HG03135 (cell line): ENCODE measurements around the gene IL1RAP.
"Not testable (repeated sequence)": the region's sequence is repeated elsewhere in the genome, so short reads cannot be mapped to it uniquely, and the experiment has no call there.

Experiments
- ATAC-seq: cut with Tn5 transposase; IDR thresholded peaks from one replicate; pipeline ENCODE4 v1.9.1; 2021; ENCODE audit warnings: mild to moderate bottlenecking, moderate library complexity; ENCODE audit not compliant: unreplicated experiment

The IL1RAP gene

GRCh38 chr3:190645932-190646460, 132.1 kb downstream of the IL1RAP start:
- no peak for ATAC-seq

- ATAC-seq, result no peak
Observed at GRCh38 chr3:190646996-190647395, 133.1 kb downstream of the IL1RAP start.

GRCh38 chr3:190655933-190656332, 142.0 kb downstream of the IL1RAP start:
- ATAC-seq, result no peak

- ATAC-seq, result no peak
Observed at GRCh38 chr3:190658106-190658505, 144.2 kb downstream of the IL1RAP start.

- ATAC-seq, result no peak
Observed at GRCh38 chr3:190666821-190667220, 152.9 kb downstream of the IL1RAP start.

- ATAC-seq, result no peak
Observed at GRCh38 chr3:190671658-190672057, 157.8 kb downstream of the IL1RAP start.

- ATAC-seq, result no peak
Observed at GRCh38 chr3:190673148-190673547, 159.3 kb downstream of the IL1RAP start.

GRCh38 chr3:190676481-190676880, 162.6 kb downstream of the IL1RAP start:
- no peak for ATAC-seq

GRCh38 chr3:190677001-190677400, 163.1 kb downstream of the IL1RAP start:
- no peak for ATAC-seq

- not testable (repeated sequence) for ATAC-seq
Observed at GRCh38 chr3:190677868-190678267, 164.0 kb downstream of the IL1RAP start.

GRCh38 chr3:190680691-190681090, 166.8 kb downstream of the IL1RAP start:
- ATAC-seq, result no peak

GRCh38 chr3:190684776-190685175, 170.9 kb downstream of the IL1RAP start:
- no peak for ATAC-seq

GRCh38 chr3:190686011-190686410, 172.1 kb downstream of the IL1RAP start:
- ATAC-seq, result no peak

GRCh38 chr3:190690246-190690645, 176.4 kb downstream of the IL1RAP start:
- ATAC-seq, result no peak

GRCh38 chr3:190692256-190692655, 178.4 kb downstream of the IL1RAP start:
- ATAC-seq, result no peak

GRCh38 chr3:190694335-190695001, 180.6 kb downstream of the IL1RAP start:
- no peak for ATAC-seq

GRCh38 chr3:190695225-190695624, 181.3 kb downstream of the IL1RAP start:
- no peak for ATAC-seq

GRCh38 chr3:190695994-190696393, 182.1 kb downstream of the IL1RAP start:
- ATAC-seq, result no peak

GRCh38 chr3:190696777-190697501, 183.1 kb downstream of the IL1RAP start:
- ATAC-seq, result no peak

- ATAC-seq, result no peak
Observed at GRCh38 chr3:190697502-190697830, 183.6 kb downstream of the IL1RAP start.

GRCh38 chr3:190697901-190698300, 184.0 kb downstream of the IL1RAP start:
- ATAC-seq, result no peak

GRCh38 chr3:190699776-190700175, 185.9 kb downstream of the IL1RAP start:
- ATAC-seq, result no peak
